ENCODE measurements around the gene EBLN2.

Gene EBLN2

DNA sequence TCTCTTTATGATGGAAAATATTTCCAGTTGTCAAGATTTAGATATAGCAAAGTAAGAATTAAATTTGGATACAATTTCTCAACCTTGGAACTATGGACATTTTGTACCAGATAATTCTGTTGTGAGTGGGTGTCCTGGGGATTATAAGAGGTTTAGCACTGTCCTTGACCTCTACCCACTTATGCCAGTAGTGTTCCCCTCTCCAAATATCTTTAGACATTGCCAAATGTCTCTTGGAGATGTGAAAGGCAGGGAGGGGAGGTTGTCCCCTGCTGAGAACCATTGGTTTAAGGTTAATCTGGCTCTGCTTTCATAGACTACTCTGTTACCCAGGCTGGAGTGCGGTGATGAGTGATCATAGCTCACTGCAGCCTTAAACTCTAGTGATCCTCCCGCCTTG is at the start of gene EBLN2:
Gene EBLN2, plus strand, starts transcription at position 244 of the 400 bp plus-strand sequence. CDS start 423 bp downstream, outside the sequence.
- no peak for DNase-seq

DNA sequence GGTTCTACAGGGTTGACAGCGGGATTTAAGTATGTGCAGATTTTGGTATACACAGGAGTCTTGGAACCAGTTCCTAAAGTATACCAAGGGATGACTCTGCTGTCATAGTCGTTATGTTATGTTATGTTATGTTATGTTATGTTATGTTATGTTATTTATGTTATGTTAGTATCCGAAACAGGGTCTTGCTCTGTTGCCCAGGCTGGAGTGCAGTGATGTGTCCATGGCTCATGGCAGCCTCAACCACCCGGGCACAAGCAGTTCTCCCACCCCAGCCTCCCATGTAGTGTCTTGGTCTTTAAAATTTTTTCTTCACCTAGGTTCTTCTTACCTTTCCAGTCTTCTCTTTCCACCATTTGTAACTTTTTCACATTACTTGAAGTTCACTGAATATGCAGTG is 43.2 kb upstream of the EBLN2 start:
- DNase-seq: no peak

DNA sequence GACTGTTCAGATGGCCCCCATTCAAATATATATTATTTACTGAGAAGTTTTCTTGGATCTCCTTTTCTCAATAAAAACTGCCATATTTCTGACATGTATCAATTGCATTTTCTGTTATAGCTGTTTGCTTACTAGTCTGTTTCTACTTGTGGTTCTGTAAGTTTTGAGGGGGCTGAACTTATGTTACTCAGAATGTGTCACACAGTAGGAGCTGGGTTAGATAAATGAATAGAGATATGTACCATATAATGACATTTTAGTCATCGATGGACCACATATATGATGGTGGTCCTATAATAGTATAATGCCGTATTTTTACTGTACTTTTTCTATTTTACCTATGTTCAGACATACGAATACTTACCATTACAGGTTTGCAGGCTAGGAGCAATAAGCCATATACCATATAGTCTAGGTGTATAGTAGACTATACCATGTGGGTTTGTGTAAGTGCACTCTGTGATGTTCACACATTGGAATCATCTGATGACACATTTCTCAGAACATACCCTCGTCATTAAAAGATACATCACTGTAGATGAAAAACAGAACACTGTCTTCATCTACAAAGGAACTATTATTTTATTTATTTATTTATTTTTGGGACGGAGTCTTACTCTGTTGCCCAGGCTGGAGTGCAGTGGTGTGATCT is 42.5 kb upstream of the EBLN2 start:
- no peak for DNase-seq

DNA sequence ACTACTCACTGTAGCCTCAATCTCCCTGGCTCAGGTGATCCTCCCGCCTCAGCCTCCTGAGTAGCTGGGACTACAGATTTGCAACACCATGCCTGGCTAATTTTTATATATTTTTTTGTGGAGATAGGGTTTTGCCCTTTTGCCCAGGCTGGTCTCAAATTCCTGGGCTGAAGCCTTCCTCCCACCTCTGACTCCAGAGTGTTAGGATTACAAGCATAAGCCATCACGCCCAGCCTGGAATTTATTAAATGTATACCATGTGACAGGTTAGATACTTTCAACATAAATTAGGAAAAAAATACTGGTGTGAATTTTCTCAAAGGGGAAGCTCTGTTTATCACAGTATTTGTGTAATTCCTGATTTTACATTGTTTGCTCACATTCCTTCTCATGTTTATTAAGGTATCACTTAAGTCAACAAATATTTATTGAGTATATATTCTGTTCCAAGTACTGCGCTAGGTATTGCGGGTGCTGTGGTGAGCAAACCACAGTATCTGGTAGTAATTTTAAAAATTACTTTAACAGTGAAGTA is 40.1 kb upstream of the EBLN2 start:
- no peak for DNase-seq

DNA sequence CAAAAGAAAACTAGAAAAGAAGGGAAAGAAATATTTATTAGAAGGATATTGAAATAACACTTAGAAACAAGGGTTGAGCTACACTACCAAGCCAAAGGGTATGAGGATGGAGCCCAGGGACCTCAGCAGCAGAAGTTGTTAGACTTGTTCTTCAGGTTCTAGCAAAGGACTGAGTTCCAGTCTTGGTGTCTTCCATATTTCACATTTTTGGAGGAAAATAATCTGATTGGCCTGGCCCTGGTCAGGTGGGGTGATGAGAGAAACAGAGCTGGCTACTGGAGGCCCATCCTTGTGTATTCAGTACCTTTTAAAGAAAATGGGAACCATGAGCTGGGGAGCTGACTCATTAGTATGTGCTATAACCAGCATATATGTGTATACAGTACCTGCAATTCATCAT is 36.6 kb upstream of the EBLN2 start:
- no peak for DNase-seq

DNA sequence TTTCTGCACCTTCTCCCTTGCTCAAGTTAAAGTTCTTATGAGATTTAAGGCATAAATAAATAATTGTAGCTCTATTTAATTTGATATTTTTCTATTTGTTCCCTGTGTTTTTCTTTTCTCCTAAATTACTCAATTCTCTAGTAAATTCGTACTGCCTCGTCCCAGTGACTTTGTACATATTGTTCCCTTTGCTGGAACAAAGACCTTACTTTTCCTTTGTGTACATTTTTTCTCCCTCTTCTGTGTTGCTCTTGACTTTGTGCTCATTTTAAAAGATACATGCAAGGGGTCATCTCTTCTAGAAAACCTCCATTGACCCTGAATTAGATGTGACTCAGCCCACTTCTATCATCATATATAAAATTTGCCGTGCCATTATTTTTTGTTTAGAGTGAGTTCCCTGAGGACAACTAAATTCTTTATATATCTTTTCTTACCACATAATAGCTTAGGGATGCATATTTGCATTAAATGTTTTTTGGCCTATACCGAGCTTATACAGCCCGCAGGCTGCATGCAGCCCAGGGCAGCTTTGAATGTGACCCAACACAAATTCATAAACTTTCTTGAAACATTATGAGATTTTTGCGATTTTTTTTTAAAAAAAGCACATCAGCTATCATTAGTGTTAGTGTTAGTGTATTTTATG is 35.2 kb upstream of the EBLN2 start:
- DNase-seq: no peak

DNA sequence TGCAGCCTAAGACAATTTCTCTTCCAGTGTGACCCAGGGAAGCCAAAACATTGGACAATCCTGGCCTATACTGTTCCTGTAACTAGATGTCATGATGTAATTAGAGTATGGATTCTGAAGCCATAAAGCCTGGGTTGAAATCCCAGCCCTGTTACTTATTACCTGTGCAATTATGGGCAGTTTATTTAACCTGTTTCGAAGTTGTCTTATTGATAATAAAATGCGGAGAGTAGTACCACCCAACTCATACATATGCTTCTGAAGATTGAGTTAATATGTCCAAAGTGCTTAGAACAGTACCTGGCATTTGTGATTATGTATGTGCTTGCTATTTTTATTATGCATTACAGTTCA is 34.7 kb upstream of the EBLN2 start:
- no peak for DNase-seq

DNA sequence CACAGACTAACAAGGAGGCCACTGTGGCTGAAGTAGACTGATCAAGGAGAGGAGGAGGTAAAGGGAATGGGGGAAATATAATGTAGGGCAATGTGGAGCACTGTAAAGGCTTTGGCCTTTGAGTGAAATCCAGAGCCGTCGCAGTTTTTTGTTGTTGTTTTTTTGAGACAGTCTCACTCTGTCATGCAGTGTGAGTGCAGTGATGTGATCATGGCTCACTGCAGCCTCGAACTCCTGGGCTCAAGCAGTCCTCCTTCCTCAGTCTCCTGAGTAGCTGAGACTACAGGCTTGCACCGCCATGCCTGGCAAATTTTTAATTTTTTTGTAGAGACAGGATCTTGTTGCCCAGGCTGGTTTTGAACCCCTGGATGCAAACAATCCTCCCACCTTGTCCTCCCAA is 32.7 kb upstream of the EBLN2 start:
- DNase-seq: no peak

DNA sequence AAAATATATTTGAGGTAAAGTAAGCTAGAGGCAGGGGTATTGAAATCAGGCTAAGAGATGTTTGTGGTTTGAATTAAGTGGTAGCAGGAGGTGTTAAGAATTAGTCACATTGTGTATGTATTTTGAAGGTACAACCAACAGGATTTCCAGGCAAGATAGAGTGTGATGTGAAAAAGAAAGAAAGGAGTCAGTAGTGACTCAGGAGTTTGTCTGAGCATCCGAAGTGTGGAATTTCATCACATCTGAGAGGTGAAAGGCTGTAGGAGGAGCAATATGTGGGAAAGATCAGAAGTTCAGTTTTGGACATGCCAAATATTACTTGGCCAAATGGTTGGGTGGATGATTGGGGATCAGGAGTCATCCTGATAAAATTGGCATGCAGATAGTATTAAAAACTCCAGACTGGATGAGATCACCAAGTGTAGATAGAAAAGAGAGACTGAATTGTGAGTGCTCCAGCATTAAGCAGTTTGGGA is 32.1 kb upstream of the EBLN2 start:
- no peak for DNase-seq

DNA sequence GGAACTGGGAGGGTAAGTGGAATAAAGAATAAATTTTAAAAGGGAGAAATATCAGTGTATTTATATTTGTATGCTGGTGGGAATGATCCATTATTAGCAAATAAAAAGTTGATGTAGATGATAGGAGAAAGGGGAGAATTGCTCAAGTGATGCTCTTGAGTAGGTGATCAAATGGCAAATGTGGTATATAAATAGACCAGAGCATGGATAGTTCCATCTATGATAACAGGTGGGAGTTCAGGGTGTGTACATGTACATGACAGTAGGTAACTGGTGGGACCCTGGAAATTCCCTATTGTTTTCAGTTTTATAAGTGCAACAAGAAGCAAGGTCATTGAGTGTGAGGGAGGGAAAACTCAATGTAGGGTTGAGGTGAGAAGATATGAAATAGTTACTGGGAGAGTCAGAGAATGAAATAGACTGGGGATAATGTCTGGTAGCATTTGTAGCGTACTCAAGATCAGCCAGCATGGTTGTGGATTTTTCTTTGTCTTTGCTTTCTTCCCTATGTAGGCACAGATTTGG is 31.3 kb upstream of the EBLN2 start:
- no peak for DNase-seq

DNA sequence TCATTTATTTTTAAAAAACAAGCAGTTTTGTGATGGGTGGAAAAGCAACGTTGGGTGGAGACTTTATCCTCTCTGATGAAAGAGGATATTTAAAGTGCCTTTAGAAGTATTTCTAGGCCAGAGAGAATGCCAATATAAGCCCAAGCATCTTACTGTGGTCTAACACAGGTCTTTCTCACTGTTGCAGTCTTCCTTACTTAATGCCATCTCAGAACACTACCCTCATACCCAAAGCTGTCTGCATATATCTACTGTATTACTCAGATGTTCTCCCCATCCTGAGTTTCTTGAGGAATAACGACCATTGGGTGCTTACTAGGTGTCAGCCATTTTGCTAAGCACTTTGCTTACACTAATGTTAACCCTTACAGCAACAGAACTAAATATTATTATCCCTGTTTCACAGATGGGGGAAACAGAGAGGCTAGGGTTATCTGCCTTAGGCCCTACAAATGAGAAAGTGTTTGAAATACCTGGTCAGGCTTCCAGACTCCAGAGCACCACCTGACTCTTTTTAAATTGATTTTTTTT is 29.8 kb upstream of the EBLN2 start:
- no peak for DNase-seq

DNA sequence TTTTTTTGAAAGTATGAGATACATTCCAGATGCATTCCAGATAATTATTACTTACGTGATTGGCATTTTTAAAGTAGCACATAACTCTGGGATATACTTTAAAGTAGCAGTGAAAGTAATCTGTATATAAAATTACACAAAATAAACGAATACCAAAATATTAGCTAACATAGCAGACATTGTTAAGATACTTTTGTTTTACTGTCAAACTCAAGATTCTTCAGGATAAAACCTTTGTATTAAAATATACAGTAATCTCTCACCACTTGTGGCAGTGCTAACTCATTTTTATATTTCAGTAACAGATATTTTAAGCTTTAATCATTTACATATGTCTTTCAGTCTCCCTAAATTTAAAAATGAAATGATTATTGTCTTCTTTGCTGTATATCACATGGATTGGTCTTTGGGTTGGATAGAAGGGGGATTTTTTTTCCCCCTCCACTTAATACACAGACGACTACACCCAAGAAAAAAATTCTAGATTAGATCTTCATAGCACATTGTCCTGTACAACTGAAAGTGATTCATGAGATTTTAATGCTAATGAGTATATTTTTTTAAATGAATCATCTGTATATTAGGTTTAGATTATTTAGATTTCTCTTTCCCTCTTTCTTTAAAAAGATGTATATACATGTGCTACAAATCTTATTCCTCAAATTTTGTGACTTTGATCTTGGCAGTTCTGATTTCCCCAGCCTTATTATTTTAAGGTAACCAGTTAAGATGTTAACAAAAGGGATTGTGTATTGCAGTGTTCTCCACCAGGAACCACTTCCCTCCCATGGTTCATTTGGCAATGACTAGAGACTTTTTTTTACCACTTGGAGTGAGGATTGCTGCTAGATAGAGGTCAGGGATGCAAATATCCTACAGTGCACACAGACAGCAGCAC is 24.5 kb upstream of the EBLN2 start:
- no peak for DNase-seq

DNA sequence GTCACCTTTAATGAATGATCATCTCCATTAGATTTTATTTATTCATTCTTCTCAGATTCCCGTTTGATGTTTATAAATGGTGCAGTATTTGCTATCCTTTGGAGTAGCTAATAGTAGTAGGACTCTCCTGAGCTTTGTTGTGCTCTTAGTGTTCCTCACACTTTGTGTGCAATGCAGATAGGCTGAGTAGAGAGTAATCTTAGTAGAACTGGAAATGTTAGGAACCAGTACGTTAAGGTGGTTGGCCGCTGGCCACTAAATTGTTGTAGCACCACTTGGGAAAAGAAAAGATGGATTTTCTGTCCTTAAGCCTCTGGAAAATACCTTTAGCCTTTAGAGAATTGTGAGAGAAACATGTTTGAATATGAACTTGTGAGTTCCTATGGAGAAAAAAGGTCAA is 19.9 kb upstream of the EBLN2 start:
- DNase-seq: no peak

DNA sequence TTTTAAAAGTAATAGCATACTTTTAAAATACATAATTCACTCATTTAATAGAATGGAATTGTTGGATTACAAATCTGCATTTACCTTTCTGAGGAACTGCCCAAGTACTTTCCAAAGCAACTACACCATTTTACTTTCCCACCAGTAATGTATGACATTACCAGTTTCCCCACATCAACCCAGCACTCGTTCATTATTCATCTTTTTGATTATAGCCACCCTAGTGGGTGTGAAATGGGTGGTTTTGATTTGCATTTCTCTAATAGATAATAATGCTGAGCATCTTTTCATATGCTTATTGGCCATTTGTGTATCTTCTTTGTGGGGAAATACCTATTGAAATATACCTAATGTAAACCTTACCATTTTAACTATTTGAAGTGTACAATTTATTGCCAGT is 18.0 kb upstream of the EBLN2 start:
- no peak for DNase-seq

DNA sequence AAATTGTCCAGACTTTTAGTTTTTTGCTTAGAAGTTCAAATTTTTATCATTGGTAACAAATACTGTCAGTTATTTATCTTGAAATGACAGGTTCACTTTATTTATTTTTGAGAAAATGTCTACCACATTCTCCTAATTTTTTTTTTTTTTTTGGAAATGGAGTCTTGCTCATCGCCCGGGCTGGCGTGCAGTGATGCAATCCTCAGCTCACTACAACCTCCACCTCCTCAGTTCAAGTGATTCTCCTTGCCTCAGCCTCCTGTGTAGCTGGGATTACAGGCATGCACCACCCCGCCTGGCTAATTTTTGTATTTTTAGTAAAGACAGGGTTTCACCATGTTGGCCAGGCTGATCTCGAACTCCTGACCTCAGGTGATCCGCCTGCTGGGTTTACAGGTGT is 16.1 kb upstream of the EBLN2 start:
- DNase-seq: no peak

DNA sequence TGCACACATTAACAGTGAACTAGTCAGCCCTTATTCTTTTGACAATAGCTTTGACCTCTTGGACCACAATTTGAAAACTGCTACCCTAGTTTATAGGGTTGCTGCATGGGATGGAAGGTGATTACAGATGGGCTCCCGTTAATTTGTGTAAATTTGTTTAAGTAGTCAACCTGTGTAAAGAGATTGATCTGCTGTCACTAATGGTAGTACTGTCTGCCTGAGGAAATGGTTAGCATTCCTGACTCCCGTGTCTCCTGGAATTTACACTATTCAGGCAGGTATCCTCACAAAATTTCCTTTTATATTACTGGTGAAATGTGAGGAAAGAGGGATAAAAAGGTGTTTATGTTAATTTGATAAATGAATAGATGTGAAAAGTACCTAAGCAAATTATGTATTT is 15.3 kb upstream of the EBLN2 start:
- DNase-seq: no peak

DNA sequence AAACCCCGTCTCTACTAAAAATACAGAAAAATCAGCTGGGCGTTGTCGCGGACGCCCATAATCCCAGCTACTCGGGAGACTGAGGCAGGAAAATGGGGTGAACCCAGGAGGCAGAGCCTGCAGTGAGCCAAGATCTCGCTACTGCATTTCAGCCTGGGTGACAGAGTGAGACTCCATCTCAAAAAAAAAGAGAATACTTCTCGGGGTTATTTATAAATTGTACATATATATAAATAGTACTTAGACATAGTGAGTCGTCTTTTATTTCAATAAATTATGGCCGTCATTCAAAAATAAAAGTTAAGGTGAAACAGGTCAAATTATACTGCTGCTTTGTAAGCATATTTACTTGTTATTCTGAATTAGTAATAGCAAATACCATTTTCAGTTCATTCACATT is 12.1 kb upstream of the EBLN2 start:
- no peak for DNase-seq

DNA sequence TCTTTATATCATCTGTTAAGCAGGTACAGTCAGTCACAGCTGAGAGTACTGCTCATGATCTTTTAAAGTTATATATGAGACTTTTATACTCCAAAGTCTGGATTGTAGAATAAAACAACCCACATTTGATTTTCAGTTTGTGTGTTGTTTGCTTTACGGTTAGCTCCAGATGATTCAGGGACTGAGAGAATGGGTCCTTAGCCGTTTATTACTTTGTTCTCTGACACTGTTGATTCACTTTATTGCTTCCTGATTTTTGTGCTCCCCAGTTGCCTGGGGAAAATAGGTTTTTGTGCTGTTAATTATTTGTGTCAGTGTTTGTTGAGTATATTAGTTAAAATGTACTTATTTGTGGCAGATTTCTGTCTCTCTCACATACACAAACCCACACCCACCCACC is 8.6 kb upstream of the EBLN2 start:
- no peak for DNase-seq

DNA sequence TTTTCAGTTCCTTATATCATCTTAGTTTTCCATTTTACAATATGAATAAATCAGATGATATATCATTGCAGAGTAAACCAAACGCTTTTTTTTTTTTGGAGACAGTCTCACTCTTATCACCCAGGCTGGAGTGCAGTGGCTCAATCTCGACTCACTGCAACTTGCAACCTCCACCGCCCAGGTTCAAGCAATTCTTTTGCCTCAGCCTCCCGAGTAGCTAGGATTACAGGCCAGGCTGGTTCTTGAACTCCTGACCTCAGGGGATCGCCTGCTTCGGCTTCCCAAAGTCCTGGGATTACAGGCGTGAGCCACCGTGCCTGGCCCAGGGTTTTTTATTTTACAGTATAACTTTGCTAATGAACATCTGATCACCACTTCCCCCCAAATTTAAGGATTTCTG is 5.9 kb upstream of the EBLN2 start:
- DNase-seq: no peak

DNA sequence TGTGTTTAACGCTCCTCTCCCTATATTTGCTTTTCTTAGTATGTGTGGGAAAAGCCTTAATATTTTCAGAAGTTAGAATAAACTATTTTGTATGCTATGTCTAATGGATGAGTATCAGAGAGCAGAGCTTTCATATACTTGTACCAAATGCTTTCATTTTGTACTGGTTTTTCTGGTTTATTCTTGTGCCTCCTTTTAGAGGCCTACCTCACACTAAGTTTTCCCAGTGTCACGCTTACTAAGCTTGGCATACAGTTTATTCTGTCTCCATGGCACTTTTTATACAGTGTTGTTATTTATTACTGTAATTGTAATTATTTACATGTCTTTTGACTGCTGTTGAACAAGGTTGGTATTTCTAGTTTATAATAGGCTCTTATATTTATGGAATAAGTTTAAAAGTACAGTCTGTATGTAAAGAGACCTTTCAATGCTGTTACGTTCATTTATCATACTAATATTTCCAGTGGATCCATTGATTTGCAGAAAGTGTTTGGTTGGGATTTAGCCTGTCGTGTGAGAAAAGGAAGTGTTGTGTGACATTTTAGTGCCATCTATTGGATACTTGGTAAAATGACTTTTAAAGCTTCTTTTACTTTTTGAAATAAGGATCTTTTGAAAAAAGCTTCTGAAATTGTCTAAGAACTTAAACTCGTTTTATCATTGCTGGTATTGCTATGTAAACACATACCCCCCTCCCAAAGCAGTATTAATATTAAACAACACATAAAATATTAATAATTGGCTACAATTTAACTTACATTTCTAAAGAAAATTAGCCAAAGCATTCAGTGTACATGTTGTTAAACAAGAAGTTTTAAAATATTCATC is 5.2 kb upstream of the EBLN2 start:
- no peak for DNase-seq

DNA sequence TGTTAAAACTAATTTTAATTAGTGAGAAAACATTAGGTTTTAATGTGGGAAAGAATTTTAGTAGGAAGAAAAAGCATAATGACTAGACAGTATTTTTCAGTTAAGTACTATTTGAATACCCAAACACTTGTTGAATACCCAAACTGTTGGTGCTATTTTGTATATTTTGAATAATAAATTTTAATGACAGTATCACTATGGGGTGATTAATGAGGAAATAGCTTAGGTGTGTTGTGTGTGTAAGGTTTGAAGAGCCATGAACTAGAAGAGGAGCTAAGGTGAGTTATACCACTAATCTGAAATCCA is 4.7 kb upstream of the EBLN2 start:
- DNase-seq: no peak

DNA sequence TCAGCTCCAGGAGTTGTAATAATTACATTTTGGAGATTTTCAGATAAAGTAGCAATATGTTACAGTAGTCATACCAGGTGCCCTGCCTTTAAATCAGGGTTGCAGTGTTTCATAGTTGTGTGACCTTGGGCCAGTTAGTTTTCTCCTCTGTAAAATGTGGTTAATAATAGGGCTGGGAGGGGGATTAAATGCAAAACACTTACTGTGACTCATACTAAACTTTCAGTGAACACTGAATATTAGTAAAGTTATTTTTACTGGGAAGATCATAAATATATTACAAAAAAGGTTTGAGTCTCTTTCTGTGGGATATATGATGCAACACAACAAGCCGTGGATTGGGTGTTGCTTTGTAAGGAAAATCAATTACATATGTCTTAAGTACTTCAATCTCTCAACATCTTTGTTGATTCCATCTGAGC is 1.1 kb upstream of the EBLN2 start:
- DNase-seq: no peak

Data from T1000 (cell line).